ENCODE data around the gene CR1. TPM values are rescaled to one million over a fixed set of nuclear protein-coding genes. Genes with fewer than 3 reads are reported as not detected.

The CR1 gene
- total and polyA plus RNA-seq, 9 of the 15 experiments (the other 6 are each of a cell fraction or from before 2014, with no cell fraction given): 0.07 to 0.47 (median 0.18) TPM

- no peak for FAIRE-seq
- H3K27me3 ChIP-seq (ENCODE audit: control insufficient read depth in 2 of 2, insufficient read depth in 2 of 2, low read length in 2 of 2): no peaks in the 10 kb centered on the region
- peak overlapping the region; percentile 80 for H3K27ac ChIP-seq (ENCODE audit: extremely low read depth, low read depth, low read length)
- no peak for ATAC-seq
- peak overlapping the region; percentile 75 to 96 for H3K9ac ChIP-seq (ENCODE audit: insufficient read depth in 1 of 2, low read depth in 2 of 2, low read length in 2 of 2)
- no peaks in the 10 kb centered on the region for H3K9me3 ChIP-seq (replicated peaks; ENCODE audit: control insufficient read depth, insufficient read depth, low read depth, low read length)
- H3K9me1 ChIP-seq (ENCODE audit: control insufficient read depth, insufficient read depth, low read length): no peaks in the 10 kb centered on the region
- in situ Hi-C loops (cut with MboI) (no loop called here), intact Hi-C loops (cut with micrococcal nuclease) (loop anchor here (5.0 to 10.0 kb wide), 2 partner anchors 106 to 591 kb away; partner anchors contain the start of genes CD46, PFKFB2 and YOD1)
- H4K20me1 ChIP-seq (replicated peaks; ENCODE audit: control insufficient read depth, insufficient read depth, low read length): no peaks in the 10 kb centered on the region
- peak overlapping the region; percentile 80 for H2AFZ ChIP-seq (ENCODE audit: low read depth, low read length)
- H3K36me3 ChIP-seq (ENCODE audit: control insufficient read depth, insufficient read depth, low read length): peaks cover 3% of the 10 kb centered on the region; the same call in 2 of the 3 replicates
- H3K79me2 ChIP-seq (ENCODE audit: control insufficient read depth, insufficient read depth, low read length): peaks cover 63% of the 10 kb centered on the region
- CTCF ChIA-PET (ENCODE audit: low intra/inter-chr PET ratio): no interaction called here
- peak overlapping the region; percentile 96 for H3K4me2 ChIP-seq (ENCODE audit: insufficient read depth, low read length)
- BruUV-seq (replicated peaks): no TSS peak
- H3K4me1 ChIP-seq (replicated peaks in 1 of 2; ENCODE audit: control insufficient read depth in 2 of 2, insufficient read depth in 2 of 2, low read length in 2 of 2): peaks cover 30 to 31% of the 10 kb centered on the region in 2 experiments
- POLR2A ChIA-PET: interaction anchor here (0.6 to 1.5 kb wide), 4 partner anchors 12 to 231 kb away, joined by 3 to 4 read pairs (median 3); no protein-coding TSS in a partner anchor
- no peak for DNase-seq (ENCODE audit: extremely low read depth in 1 of 4, low spot score in 3 of 4)
- H3K4me3 ChIP-seq: peak overlapping the region; percentile 67
- TF ChIP-seq KLF1 (tag; IDR thresholded peaks at IDR 0.05): no peak
- no peak for TF ChIP-seq IRF2 (CRISPR knock-in tag; IDR thresholded peaks at IDR 0.05)
- TF ChIP-seq, protein P1, sequence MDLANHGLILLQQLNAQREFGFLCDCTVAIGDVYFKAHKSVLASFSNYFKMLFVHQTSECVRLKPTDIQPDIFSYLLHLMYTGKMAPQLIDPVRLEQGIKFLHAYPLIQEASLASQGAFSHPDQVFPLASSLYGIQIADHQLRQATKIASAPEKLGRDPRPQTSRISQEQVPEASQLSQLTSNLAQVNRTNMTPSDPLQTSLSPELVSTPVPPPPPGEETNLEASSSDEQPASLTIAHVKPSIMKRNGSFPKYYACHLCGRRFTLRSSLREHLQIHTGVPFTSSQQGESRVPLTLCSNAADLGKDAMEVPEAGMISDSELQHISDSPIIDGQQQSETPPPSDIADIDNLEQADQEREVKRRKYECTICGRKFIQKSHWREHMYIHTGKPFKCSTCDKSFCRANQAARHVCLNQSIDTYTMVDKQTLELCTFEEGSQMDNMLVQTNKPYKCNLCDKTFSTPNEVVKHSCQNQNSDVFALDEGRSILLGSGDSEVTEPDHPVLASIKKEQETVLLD (IDR thresholded peaks at IDR 0.05): peak; percentile 7; the same call in 1 of the 2 replicates
- TF ChIP-seq, protein P2, sequence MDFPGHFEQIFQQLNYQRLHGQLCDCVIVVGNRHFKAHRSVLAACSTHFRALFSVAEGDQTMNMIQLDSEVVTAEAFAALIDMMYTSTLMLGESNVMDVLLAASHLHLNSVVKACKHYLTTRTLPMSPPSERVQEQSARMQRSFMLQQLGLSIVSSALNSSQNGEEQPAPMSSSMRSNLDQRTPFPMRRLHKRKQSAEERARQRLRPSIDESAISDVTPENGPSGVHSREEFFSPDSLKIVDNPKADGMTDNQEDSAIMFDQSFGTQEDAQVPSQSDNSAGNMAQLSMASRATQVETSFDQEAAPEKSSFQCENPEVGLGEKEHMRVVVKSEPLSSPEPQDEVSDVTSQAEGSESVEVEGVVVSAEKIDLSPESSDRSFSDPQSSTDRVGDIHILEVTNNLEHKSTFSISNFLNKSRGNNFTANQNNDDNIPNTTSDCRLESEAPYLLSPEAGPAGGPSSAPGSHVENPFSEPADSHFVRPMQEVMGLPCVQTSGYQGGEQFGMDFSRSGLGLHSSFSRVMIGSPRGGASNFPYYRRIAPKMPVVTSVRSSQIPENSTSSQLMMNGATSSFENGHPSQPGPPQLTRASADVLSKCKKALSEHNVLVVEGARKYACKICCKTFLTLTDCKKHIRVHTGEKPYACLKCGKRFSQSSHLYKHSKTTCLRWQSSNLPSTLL (IDR thresholded peaks at IDR 0.05): no peak
- TF ChIP-seq, protein P3, sequence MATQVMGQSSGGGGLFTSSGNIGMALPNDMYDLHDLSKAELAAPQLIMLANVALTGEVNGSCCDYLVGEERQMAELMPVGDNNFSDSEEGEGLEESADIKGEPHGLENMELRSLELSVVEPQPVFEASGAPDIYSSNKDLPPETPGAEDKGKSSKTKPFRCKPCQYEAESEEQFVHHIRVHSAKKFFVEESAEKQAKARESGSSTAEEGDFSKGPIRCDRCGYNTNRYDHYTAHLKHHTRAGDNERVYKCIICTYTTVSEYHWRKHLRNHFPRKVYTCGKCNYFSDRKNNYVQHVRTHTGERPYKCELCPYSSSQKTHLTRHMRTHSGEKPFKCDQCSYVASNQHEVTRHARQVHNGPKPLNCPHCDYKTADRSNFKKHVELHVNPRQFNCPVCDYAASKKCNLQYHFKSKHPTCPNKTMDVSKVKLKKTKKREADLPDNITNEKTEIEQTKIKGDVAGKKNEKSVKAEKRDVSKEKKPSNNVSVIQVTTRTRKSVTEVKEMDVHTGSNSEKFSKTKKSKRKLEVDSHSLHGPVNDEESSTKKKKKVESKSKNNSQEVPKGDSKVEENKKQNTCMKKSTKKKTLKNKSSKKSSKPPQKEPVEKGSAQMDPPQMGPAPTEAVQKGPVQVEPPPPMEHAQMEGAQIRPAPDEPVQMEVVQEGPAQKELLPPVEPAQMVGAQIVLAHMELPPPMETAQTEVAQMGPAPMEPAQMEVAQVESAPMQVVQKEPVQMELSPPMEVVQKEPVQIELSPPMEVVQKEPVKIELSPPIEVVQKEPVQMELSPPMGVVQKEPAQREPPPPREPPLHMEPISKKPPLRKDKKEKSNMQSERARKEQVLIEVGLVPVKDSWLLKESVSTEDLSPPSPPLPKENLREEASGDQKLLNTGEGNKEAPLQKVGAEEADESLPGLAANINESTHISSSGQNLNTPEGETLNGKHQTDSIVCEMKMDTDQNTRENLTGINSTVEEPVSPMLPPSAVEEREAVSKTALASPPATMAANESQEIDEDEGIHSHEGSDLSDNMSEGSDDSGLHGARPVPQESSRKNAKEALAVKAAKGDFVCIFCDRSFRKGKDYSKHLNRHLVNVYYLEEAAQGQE (IDR thresholded peaks at IDR 0.05; ENCODE audit: borderline replicate concordance): no peak
- TF ChIP-seq, protein P3 (CRISPR knock-in tag; IDR thresholded peaks at IDR 0.05; ENCODE audit: low read depth): no peak
- TF ChIP-seq CEBPG (CRISPR knock-in tag; IDR thresholded peaks at IDR 0.05): no peak
- TF ChIP-seq CEBPG (tag; conservative IDR thresholded peaks at IDR 0.05 in 1 of 2, IDR thresholded peaks at IDR 0.05 in 1 of 2): peak; percentile 16 to 76; a peak in 2 of 4 replicates
- TF ChIP-seq, protein P4, sequence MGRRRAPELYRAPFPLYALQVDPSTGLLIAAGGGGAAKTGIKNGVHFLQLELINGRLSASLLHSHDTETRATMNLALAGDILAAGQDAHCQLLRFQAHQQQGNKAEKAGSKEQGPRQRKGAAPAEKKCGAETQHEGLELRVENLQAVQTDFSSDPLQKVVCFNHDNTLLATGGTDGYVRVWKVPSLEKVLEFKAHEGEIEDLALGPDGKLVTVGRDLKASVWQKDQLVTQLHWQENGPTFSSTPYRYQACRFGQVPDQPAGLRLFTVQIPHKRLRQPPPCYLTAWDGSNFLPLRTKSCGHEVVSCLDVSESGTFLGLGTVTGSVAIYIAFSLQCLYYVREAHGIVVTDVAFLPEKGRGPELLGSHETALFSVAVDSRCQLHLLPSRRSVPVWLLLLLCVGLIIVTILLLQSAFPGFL (CRISPR knock-in tag; IDR thresholded peaks at IDR 0.05): no peak
- no peak for TF ChIP-seq POLR3G (IDR thresholded peaks at IDR 0.05; ENCODE audit: extremely low read depth, insufficient read length, insufficient replicate concordance)
Measured at GRCh38 chr1:207646171-207646570, 150.2 kb downstream of the CR1 start.
